ENCODE measurements around the gene TNK2. TPM values are rescaled to one million over a fixed set of nuclear protein-coding genes. Genes with fewer than 3 reads are reported as not detected.
"Not testable (repeated sequence)": the region's sequence is repeated elsewhere in the genome, so short reads cannot be mapped to it uniquely, and the experiment has no call there.

Gene TNK2
- total and polyA plus RNA-seq, 12 donors: 3.4 to 161 (median 24.7) TPM

GRCh38 chr3:195865752-195866151 is 42.6 kb downstream of the TNK2 start:
- no peak for DNase-seq
- Histone ChIP-seq H3K36me3 (replicated peaks in 1 of 2) (peaks cover 0 to 29% of the 10 kb centered on the region in 2 donors), H3K27ac (no peak overlapping the region), H3K4me1 (replicated peaks in 1 of 2) (peaks cover 0 to 8% of the 10 kb centered on the region in 2 donors), H3K27me3 (no peaks in the 10 kb centered on the region), H3K9me3 (replicated peaks in 1 of 3) (no peaks in the 10 kb centered on the region), H3K4me3 (no peak overlapping the region)
- 93 to 95% (median 94%) methylated on average over 15 of the region's 15 CpGs for WGBS, 4 donors
- intact Hi-C loops (cut with DNase I): loop anchor here in 1 of 2 donors (2.0 kb wide), 1 partner anchor 27 kb away; no protein-coding TSS in a partner anchor
- TF ChIP-seq CTCF (IDR thresholded peaks at IDR 0.05): no peak
- TF ChIP-seq POLR2A (IDR thresholded peaks at IDR 0.05): no peak

- Histone ChIP-seq H3K4me3 (no peak overlapping the region), H3K9me3 (replicated peaks in 1 of 3) (no peaks in the 10 kb centered on the region), H3K36me3 (replicated peaks in 1 of 2) (peaks cover 0 to 22% of the 10 kb centered on the region in 2 donors), H3K27ac (peak overlapping the region in 3 of 5 donors; percentile 31 to 72 (median 70)), H3K4me1 (replicated peaks in 1 of 2) (peaks cover 0 to 18% of the 10 kb centered on the region in 2 donors), H3K27me3 (no peaks in the 10 kb centered on the region)
- intact Hi-C loops (cut with DNase I): loop anchor here (2.0 kb wide), 3 partner anchors 29 to 51 kb away; no protein-coding TSS in a partner anchor
- WGBS, 4 donors: 21 to 39% (median 32%) methylated on average over 10 to 30 of the region's 30 CpGs
- DNase-seq: peak; percentile 89 to 97 (median 95)
- TF ChIP-seq CTCF (IDR thresholded peaks at IDR 0.05) (peak; percentile 85 to 96 (median 94)), POLR2A (IDR thresholded peaks at IDR 0.05) (no peak)
Observed at GRCh38 chr3:195863121-195864061, 45.0 kb downstream of the TNK2 start.

GRCh38 chr3:195862318-195862717 is 46.0 kb downstream of the TNK2 start:
- Histone ChIP-seq H3K36me3 (replicated peaks in 1 of 2) (peaks cover 0 to 11% of the 10 kb centered on the region in 2 donors), H3K4me1 (replicated peaks in 1 of 2) (peaks cover 0 to 18% of the 10 kb centered on the region in 2 donors)
- intact Hi-C loops (cut with DNase I): loop anchor here in 1 of 2 donors (2.0 kb wide), 2 partner anchors 32 to 52 kb away; no protein-coding TSS in a partner anchor
- DNase-seq; H3K27ac ChIP-seq; H3K27me3 ChIP-seq; H3K4me3 ChIP-seq; H3K9me3 ChIP-seq (replicated peaks in 1 of 3): not testable (repeated sequence)
- WGBS, 4 donors: 90 to 95% (median 94%) methylated on average over 12 of the region's 12 CpGs

GRCh38 chr3:195860456-195860855 is 47.9 kb downstream of the TNK2 start:
- Histone ChIP-seq H3K27me3 (no peaks in the 10 kb centered on the region), H3K9me3 (replicated peaks in 1 of 3) (no peaks in the 10 kb centered on the region), H3K27ac (no peak overlapping the region), H3K4me1 (replicated peaks in 1 of 2) (peaks cover 0 to 18% of the 10 kb centered on the region in 2 donors), H3K4me3 (no peak overlapping the region), H3K36me3 (replicated peaks in 1 of 2) (no peaks in the 10 kb centered on the region)
- intact Hi-C loops (cut with DNase I): no loop called here
- no peak for DNase-seq
- TF ChIP-seq POLR2A (IDR thresholded peaks at IDR 0.05): no peak
- TF ChIP-seq CTCF (IDR thresholded peaks at IDR 0.05): no peak
- 65 to 74% (median 67%) methylated on average over 6 of the region's 6 CpGs for WGBS, 4 donors

Data from adrenal gland (tissue), 12 donors.